Measurements from ENCODE around the gene EXTL1. TPM values are rescaled to one million over a fixed set of nuclear protein-coding genes. Genes with fewer than 3 reads are reported as not detected.

EXTL1 gene
- total and polyA plus RNA-seq, 2 of the 4 experiments (the other 2 are of a cell fraction): 0.90 to 5.2 TPM

GRCh38 chr1:26059906-26060305 lies 38.3 kb downstream of the EXTL1 start:
- no peaks in the 10 kb centered on the region for H3K4me1 ChIP-seq (ENCODE audit: control insufficient read depth, insufficient read depth, low read length)
- H3K79me1 ChIP-seq (ENCODE audit: low read depth in 1 of 2, low read length in 2 of 2): no peaks in the 10 kb centered on the region
- ChIA-PET POLR2A (ENCODE audit: unreplicated experiment) (no interaction called here), CTCF (no interaction called here)
- no peak overlapping the region for H3K9ac ChIP-seq (ENCODE audit: low read depth, low read length)
- H2AFZ ChIP-seq (replicated peaks; ENCODE audit: low read length, poor library complexity): no peak overlapping the region
- H3K27ac ChIP-seq (ENCODE audit: insufficient read depth, low read length): no peak overlapping the region
- H3K4ac ChIP-seq (ENCODE audit: low read depth, low read length): no peak overlapping the region
- H2AK9ac ChIP-seq (replicated peaks; ENCODE audit: low read depth, low read length, poor library complexity): no peak overlapping the region
- ATAC-seq (ENCODE audit: low read depth): no peak
- no peak overlapping the region for H3K4me2 ChIP-seq (ENCODE audit: low read depth, low read length)
- H2BK15ac ChIP-seq (ENCODE audit: low read depth, low read length): no peak overlapping the region
- H3K27me3 ChIP-seq (ENCODE audit: control insufficient read depth, insufficient read depth, low read length): peaks cover 73% of the 10 kb centered on the region
- H4K91ac ChIP-seq (ENCODE audit: insufficient read depth, low read depth, low read length): no peak overlapping the region
- H4K5ac ChIP-seq (ENCODE audit: low read depth, low read length): no peak overlapping the region
- no peak for TF ChIP-seq ELK1 (IDR thresholded peaks at IDR 0.05; ENCODE audit: borderline replicate concordance, low read depth, low read length)
- TF ChIP-seq RCOR1 (IDR thresholded peaks at IDR 0.05; ENCODE audit: insufficient replicate concordance, low read length): no peak
- TF ChIP-seq RFX5 (IDR thresholded peaks at IDR 0.05; ENCODE audit: low read depth, low read length): no peak
- no peak for TF ChIP-seq RAD21 (IDR thresholded peaks at IDR 0.05; ENCODE audit: low read length)
- no peak for TF ChIP-seq FOS (IDR thresholded peaks at IDR 0.05; ENCODE audit: low read depth, low read length)
- no peak for TF ChIP-seq BHLHE40 (IDR thresholded peaks at IDR 0.05; ENCODE audit: low read depth, low read length)
- TF ChIP-seq POLR2A (IDR thresholded peaks at IDR 0.05; ENCODE audit: low read depth, low read length): no peak
- no peaks in the 10 kb centered on the region for H4K20me1 ChIP-seq (ENCODE audit: insufficient read depth, low read length)
- intact Hi-C loops (cut with micrococcal nuclease): no loop called here
- in situ Hi-C loops (cut with MboI; ENCODE audit: low sequenced_read_pairs): no loop called here
- no peak overlapping the region for H3K23ac ChIP-seq (ENCODE audit: low read depth, low read length)
- no peak overlapping the region for H2BK5ac ChIP-seq (ENCODE audit: low read depth, low read length, poor library complexity, severe bottlenecking)
- no peak for DNase-seq
- no TSS peak for BruUV-seq (replicated peaks)
- H4K8ac ChIP-seq (ENCODE audit: low read depth in 2 of 2, low read length in 2 of 2): no peak overlapping the region
- no peak overlapping the region for H3K14ac ChIP-seq (replicated peaks; ENCODE audit: low read depth, low read length)
- dilution Hi-C loops (cut with HindIII; ENCODE audit: low sequenced_read_pairs, unreplicated experiment): no loop called here
- no peak overlapping the region for H3K56ac ChIP-seq (ENCODE audit: extremely low read depth, insufficient read depth, low read length)
- no peaks in the 10 kb centered on the region for H3K36me3 ChIP-seq (ENCODE audit: control insufficient read depth, insufficient read depth, low read length)
- no peak overlapping the region for H3K4me3 ChIP-seq (ENCODE audit: insufficient read depth, low read depth, low read length)
- no peak overlapping the region for H2AK5ac ChIP-seq (ENCODE audit: low read depth, low read length)
- 0 out of 2 replicates have a peak, but pooled peaks cover 3% of the 10 kb centered on the region for H3K9me1 ChIP-seq (ENCODE audit: insufficient read depth, low read length)
- no peak overlapping the region for H3K18ac ChIP-seq (ENCODE audit: low read depth, low read length)
- no peak overlapping the region for H2BK20ac ChIP-seq (ENCODE audit: low read depth, low read length)
- H3K9me3 ChIP-seq (ENCODE audit: control insufficient read depth, insufficient read depth, low read length): no peaks in the 10 kb centered on the region
- H2BK120ac ChIP-seq (ENCODE audit: low read depth, low read length): no peak overlapping the region
- no CpG with 5 or more reads among the region's 7 CpGs for WGBS, 2 experiments (ENCODE audit: extremely low coverage in 2 of 2, insufficient read length in 1 of 2)

All from IMR-90 (cell line).